ENCODE data around the gene TBC1D9.

TBC1D9 gene

DNA sequence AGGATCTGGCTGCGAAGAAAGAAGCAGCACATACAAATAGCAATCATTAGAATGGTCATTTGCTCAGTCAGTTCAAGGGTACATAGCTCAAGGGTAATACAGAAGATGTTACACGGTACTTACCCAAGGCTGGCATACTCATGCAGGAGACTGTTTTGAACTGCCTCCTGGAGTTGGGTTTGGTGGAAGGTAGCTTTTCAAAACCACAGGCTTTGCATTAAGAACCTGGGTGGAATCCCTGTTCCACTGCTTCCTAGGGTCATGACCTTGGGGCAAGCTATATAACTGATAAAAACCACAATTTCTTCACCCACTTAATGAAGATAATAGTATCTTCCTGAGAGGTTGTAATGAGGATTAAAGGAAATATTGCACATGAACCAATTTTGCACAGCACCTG is 36.5 kb downstream of the TBC1D9 start:
- no peak for DNase-seq

GRCh38 chr4:140719022-140719421 is 37.2 kb downstream of the TBC1D9 start:
- DNase-seq, result no peak

DNA sequence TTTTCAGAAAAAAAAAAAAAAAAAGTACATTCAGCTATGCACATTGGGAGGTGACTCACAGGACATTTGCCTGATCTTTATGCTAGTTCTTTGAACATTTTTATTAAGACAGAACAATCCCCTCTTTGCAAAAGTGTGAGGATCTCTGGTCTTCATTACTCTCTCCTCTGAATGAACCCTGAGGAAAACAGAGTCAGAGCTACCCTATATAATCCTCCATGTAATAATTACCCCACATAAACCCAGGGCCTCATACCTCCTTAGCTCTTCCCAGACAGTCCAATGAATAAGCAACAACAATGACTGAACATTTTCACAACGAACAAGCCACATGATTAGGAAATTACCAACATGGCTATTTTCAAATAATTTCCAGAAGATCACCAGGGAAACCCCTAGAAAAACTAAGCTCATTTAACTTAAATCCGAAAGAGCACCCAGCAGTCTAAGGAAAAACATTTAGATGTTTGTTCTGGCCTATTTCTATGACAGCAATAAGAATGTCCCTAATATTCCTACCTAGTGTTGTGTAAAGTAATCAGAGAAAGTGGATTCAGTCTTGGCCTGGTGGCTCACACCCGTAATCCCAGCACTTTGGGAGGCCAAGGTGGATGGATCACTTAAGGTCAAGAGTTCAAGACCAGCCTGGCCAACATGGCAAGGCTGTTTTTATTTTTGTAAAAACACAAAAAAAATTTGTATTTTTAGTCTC is 37.8 kb downstream of the TBC1D9 start:
- no peak for DNase-seq

DNA sequence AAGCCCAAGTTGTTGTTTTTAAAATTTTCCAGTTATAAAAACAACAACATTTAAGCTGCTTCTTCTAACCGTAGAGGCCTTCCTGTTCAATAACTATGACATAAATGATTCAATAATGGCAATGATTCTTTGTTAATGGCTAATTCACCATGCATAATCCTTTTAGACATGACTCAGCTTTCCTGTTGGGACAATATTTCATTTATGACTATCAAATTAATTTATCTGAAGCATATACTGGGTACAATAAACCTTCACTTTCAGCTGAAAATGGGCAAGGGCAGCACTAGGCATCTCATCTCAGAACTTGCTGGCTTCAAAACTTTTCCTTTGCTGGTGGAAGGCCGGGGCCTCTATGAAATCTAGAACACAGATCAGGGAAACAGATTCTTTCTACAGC is 38.9 kb downstream of the TBC1D9 start:
- DNase-seq, result no peak

DNA sequence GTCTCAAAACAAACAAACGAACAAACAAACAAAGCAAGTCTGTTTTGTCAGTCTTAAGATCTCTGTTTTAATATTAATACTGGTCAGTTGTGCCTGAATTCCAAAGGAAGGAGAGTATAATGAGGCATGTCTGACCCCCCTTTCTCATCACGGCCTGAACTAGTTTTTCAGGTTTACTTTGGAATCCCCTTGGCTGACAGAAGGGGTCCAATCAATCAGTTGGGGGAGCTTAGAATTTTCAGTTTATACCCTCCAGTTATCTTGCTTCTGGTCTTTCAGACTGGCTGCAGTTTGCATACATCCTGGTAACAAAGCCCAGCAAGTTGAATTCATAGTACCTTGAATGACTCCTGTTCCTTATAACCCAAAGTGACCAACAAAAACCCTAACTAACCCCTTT is 41.1 kb downstream of the TBC1D9 start:
- DNase-seq, result no peak

GRCh38 chr4:140711910-140712309 is 44.3 kb downstream of the TBC1D9 start:
- no peak for DNase-seq

DNA sequence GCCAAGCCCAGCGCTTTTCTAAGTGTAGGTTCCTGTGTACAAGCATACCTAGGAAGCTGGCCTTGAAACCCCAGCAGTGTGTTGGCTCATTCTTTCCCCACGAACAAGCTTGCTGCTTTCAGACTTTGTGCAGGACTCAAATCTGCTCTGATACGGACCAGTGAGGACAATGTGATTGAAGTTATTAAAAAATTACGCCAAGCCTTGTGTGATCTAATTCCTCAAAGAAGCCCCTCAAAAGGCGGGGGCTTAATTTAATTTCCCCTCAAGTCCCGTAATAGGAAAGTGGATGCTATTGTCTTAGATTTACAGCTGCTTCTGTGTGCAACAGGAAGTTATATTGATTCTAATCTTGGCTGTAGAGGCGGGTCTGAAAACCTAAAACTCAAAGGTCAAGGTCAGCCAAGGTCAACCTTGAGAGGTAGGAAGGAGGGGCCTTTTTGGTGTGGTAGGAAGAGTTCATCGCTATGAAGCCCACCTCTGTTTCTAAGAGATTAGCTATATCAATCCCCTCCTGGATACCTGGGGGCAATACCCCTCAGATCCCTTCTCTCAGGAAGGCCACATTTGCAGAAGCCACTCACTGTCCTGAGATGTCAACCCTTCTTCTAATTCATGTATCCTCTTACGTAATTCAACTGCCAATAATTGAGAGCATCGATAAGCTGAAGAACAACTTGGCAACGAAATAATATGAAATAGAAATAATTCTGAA is 45.1 kb downstream of the TBC1D9 start:
- DNase-seq, result no peak

DNA sequence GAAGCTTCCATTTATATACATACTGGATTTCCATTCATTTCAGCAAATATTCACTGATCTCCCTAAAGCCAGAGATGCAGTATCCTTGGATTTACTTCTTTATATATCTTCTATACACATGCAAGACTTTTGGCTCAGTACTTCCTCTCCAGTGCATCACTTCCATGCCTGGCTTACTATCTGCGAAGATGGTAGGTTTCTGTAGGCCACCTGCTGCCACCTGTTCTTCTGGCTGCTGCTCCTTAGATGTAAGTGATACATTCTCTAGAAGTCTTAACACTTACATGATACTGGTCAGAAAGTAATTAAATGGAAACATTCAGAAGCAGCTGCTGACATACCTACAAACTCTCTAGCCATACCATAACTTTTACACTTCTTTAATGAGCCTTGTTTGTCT is 48.9 kb downstream of the TBC1D9 start:
- no peak for DNase-seq

DNA sequence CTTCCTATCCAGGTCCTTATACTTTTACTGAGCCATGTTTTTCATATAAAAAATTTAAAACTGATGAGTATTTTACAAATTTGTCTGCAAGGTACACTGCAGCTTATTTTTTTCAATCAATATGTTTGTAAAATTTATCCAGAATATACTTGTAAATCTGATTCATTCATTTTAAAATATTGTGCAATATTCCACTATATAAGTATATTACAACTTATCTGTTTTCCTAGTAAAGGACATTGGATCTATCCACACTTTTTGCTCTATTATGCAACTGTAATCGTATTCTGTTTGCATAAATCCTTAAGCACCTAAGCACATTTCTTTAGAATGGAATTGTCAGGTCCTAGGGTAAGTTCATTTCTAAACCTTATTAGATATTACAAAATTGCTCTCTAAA is 49.5 kb downstream of the TBC1D9 start:
- DNase-seq, result no peak

- no peak for DNase-seq
These were observed 49.9 kb downstream of the TBC1D9 start for GRCh38 chr4:140706276-140706625.

GRCh38 chr4:140705625-140706275 is 50.4 kb downstream of the TBC1D9 start:
- no peak for DNase-seq

DNA sequence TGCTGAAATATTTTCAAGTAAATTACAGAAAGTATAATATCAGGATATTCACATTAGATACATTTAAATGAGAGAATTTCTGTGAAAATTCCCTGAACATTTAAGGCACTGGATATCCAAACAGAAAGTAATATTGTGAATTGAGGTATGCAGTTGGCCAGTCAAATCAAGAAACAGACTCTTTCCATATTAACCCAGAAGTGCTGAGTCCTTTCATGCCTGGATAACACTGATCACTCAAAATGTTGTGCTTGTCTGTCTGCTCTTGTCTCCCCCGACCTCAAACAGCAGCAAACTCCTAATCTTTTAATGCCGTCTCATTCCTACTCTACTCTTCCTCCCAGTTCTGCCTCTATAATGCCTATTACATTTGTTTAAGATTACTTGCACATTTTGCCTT is 51.2 kb downstream of the TBC1D9 start:
- no peak for DNase-seq

DNA sequence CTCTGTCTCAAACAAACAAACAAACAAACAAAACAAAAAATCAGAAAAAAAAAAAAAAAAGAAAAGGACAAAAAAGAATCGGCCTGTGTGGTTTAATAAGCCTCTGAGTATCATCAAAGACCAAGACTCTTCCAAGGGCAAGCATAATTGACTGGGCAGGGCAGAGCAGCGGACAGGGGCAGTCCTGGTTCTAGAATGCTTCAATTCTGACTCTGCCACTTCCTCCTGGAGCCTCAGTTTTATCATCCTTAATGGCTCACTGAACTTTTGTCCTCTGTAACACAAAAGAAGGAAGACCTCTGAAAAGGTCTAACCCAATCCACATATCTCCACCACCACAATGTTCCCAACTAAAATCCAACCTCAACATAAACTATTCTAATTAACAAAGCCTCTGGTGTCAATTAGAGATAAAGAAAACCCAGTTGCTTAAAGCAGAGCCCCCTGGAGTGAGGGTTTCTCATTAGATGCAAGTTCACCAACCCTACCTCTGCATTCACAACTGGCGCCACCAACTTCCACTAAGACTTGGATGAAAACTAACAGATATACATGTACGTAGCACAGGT is 51.7 kb downstream of the TBC1D9 start:
- no peak for DNase-seq

GRCh38 chr4:140703463-140703862 is 52.7 kb downstream of the TBC1D9 start:
- DNase-seq, result no peak

GRCh38 chr4:140702096-140702757 is 54.0 kb downstream of the TBC1D9 start:
- no peak for DNase-seq

DNA sequence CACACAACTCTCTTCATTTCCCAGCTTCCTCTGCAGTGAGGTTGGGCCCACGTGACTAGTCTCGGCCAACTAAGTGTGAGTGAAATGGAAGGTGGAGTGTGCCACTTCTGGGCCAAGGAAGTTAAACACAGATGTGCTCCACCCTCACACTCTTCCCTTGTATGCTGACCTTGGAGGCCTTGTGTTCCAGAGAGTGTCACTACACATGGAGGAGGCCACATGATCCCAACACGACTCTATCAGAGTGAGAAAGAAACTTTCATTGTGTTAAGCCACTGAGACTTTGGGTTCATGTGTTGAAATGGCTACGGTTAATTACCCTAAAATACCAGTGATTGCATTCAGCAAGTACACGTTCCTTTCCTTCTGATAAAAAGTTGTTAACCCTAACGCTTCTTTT is 55.1 kb downstream of the TBC1D9 start:
- DNase-seq, result no peak

GRCh38 chr4:140697709-140698560 is 58.2 kb downstream of the TBC1D9 start:
- DNase-seq, result no peak

- no peak for DNase-seq
These were observed 60.7 kb downstream of the TBC1D9 start for GRCh38 chr4:140695483-140695882.

- DNase-seq, result no peak
These were observed 62.6 kb downstream of the TBC1D9 start for GRCh38 chr4:140693562-140693961.

GRCh38 chr4:140691369-140691768 is 64.8 kb downstream of the TBC1D9 start:
- peak in 1 of 2 experiments; percentile 19 for DNase-seq

DNA sequence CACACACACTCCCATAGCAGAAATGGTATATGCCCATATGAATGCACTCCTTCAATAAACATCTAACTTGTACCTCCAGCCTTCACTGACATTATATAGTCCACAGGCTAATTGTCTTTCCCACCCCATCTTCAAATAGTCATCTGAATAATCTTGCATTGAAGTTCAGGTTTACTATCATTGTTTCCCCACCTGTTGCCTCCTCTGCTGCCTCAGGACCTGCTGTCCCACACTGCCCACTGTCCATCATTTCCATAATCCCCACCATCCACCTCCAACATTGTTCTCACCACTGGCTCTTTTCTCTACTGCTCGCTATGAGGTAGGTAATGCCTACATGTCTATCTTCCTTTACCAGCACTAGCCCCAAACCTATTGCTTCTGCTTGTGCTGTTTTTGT is 66.1 kb downstream of the TBC1D9 start:
- no peak for DNase-seq

- no peak for DNase-seq
These were observed 66.6 kb downstream of the TBC1D9 start for GRCh38 chr4:140689623-140690022.
